ENCODE measurements around the gene FBXW4. TPM values are rescaled to one million over a fixed set of nuclear protein-coding genes. Genes with fewer than 3 reads are reported as not detected.

Gene FBXW4
- 14.8 and 15.7 TPM in 2 replicates for total RNA-seq

DNA sequence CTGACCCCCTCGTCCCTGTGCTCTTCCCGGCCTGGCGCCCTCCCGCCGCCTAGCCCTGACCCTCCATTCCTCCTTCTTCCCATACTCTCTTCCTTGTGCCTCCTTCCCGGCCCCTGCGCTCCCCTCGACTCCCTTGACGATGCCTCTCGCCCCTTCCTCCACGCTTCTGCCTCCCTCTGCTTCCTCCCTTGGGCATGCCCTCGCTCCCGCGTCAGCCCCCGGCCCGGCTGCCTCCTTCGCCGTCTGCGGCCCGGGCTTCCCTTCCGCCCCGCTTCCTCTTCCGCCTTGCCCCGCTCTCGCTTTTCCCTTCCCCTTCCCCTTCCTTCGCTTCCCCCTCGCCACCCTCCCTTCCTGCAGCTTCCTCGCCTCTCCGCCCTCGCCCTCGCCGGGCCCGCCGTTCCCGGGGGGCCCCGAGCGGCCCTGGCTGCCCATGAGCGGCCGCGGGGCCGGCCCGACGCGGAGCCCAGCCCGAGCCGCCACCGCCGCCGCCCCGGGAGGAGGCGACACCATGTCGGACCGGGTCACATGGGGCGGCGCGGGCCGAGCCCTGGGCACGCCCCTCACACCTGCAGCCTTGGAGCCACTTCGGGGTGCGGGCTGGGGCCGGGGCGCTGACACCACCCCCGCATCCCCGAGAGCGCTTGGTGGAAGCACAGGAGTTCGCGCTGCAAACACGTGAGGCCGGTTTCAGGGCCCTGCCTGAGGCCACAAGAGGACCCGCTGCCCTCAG, at the start of gene FBXW4:
Gene FBXW4, minus strand, starts transcription at position 497 of the 730 bp plus-strand sequence. Its CDS starts 65 bp downstream, at position 432.

GRCh38 chr10:101587725-101588653, 107.0 kb downstream of the FBXW4 start, which contains the start of the genes DPCD and POLL:
TSS of gene DPCD (plus strand) at chr10:101588321. CDS start at chr10:101588337, 16 bp downstream.
TSS of gene POLL (minus strand) at chr10:101588257. CDS start at chr10:101587360, 897 bp downstream.

Other genes starting within 250 kb of the FBXW4 start
- gene POLL, start 106.9 kb downstream of the FBXW4 start, total RNA-seq = 16.0 and 17.3 TPM in 2 replicates
- gene DPCD, start 106.8 kb downstream of the FBXW4 start, total RNA-seq = 38.6 and 45.8 TPM in 2 replicates
- not detected in 2 replicates for gene FGF8, start 80.9 kb upstream of the FBXW4 start, total RNA-seq
- 58.3 and 62.8 TPM in 2 replicates for gene NPM3, start 88.3 kb upstream of the FBXW4 start, total RNA-seq
- gene OGA, start 123.3 kb upstream of the FBXW4 start, total RNA-seq = 36.9 and 41.5 TPM in 2 replicates
- 0.54 and 0.97 TPM in 2 replicates for gene KCNIP2, start 148.6 kb upstream of the FBXW4 start, total RNA-seq